Tibial nerve (tissue), 3 donors: Measurements from ENCODE around the gene MCC.

Experiments
- CTCF ChIP-seq, 5 experiments: fragments of 200-600 bp in 3 of 5; fragments of 450-650 bp in 2 of 5; sonication (generic) in 3 of 5; IDR thresholded peaks; one replicate each; pipeline ENCODE4 v1.5.1; 2016 to 2019; ENCODE audit warnings: antibody characterized with exemption in 5 of 5, mild to moderate bottlenecking in 3 of 5, moderate library complexity in 2 of 5
- POLR2A ChIP-seq, 2 donors: fragments of 450-650 bp; IDR thresholded peaks; one replicate each; pipeline ENCODE4 v1.6.1; 2017; ENCODE audit warnings: antibody characterized with exemption in 2 of 2, mild to moderate bottlenecking in 2 of 2, moderate library complexity in 2 of 2

- TF ChIP-seq POLR2A (IDR thresholded peaks at IDR 0.05) (no peak), CTCF (IDR thresholded peaks at IDR 0.05) (no peak)
Observed at GRCh38 chr5:113378514-113378913, 109.7 kb downstream of the MCC start.
